Measurements from ENCODE around the gene MAPK4.

The MAPK4 gene

GRCh38 chr18:50662775-50663383, 103.0 kb downstream of the MAPK4 start:
- no peak overlapping the region for H3K27ac ChIP-seq
- TF ChIP-seq ZFX (IDR thresholded peaks at IDR 0.05; ENCODE audit: borderline replicate concordance) (no peak), CTCF (IDR thresholded peaks at IDR 0.05) (no peak)

- no peak for TF ChIP-seq ZFX (IDR thresholded peaks at IDR 0.05; ENCODE audit: borderline replicate concordance)
- no peak for TF ChIP-seq CTCF (IDR thresholded peaks at IDR 0.05)
- H3K27ac ChIP-seq, result no peak overlapping the region
These were observed 103.9 kb downstream of the MAPK4 start for GRCh38 chr18:50663626-50664441.

- no peak overlapping the region for H3K27ac ChIP-seq
- TF ChIP-seq ZFX (IDR thresholded peaks at IDR 0.05; ENCODE audit: borderline replicate concordance), result no peak
- no peak for TF ChIP-seq CTCF (IDR thresholded peaks at IDR 0.05)
These were observed 105.1 kb downstream of the MAPK4 start for GRCh38 chr18:50665015-50665414.

GRCh38 chr18:50665519-50665918, 105.6 kb downstream of the MAPK4 start:
- H3K27ac ChIP-seq, result no peak overlapping the region
- TF ChIP-seq ZFX (IDR thresholded peaks at IDR 0.05; ENCODE audit: borderline replicate concordance) (no peak), CTCF (IDR thresholded peaks at IDR 0.05) (no peak)

- no peak for TF ChIP-seq ZFX (IDR thresholded peaks at IDR 0.05; ENCODE audit: borderline replicate concordance)
- TF ChIP-seq CTCF (IDR thresholded peaks at IDR 0.05), result no peak
These were observed 106.6 kb downstream of the MAPK4 start for GRCh38 chr18:50666536-50666935.

GRCh38 chr18:50671376-50671775, 111.5 kb downstream of the MAPK4 start:
- H3K27ac ChIP-seq, result no peak overlapping the region

More at GRCh38 chr18:50666536-50666935, 106.6 kb downstream of the MAPK4 start:
- H3K27ac ChIP-seq, result no peak overlapping the region

More at GRCh38 chr18:50671376-50671775, 111.5 kb downstream of the MAPK4 start:
- no peak for TF ChIP-seq ZFX (IDR thresholded peaks at IDR 0.05; ENCODE audit: borderline replicate concordance)
- TF ChIP-seq CTCF (IDR thresholded peaks at IDR 0.05), result no peak

All from 22Rv1 (cell line).